CD4-positive, alpha-beta T cell treated with Interleukin-17A for 1 hour (primary cell): Measurements from ENCODE around the gene DYNLL1.
A peak's percentile ranks its signal among the peaks of the same experiment; 100 is the strongest.
"Not testable (repeated sequence)": the region's sequence is repeated elsewhere in the genome, so short reads cannot be mapped to it uniquely, and the experiment has no call there.

Experiments
- DNase-seq: peaks from one replicate; pipeline ENCODE4 v3.0.0-alpha.2; 2020

The DYNLL1 gene

DNA sequence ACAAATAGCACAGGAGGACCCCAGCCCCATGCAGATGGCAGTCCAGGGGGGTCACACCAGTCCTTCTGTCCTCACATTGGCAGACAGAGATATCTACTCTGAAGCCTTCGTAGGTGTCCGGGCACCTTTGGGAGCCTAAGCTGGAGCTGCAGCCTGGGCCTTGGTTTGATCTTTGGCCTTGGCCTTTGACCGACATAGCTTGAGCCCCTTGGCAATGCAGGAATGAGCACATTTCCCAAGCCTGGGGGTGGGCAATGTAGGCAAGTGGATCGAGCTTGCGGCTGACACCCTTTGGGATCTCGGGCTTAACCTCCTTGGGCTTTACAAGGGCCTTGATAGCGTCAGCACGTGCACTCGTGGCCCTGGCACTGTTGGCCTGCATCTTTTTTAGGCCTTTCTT, 26.7 kb downstream of the DYNLL1 start:
- no peak for DNase-seq

GRCh38 chr12:120528861-120529525, 33.1 kb downstream of the DYNLL1 start, which contains the start of gene COQ5:
TSS of gene COQ5 (minus strand) at chr12:120529158. CDS start at chr12:120529141, 17 bp downstream.
- peak; percentile 90 for DNase-seq

- DNase-seq, result no peak
Measured at GRCh38 chr12:120529641-120530417, 33.9 kb downstream of the DYNLL1 start.

GRCh38 chr12:120530418-120530761, 34.5 kb downstream of the DYNLL1 start:
- not testable (repeated sequence) for DNase-seq

DNA sequence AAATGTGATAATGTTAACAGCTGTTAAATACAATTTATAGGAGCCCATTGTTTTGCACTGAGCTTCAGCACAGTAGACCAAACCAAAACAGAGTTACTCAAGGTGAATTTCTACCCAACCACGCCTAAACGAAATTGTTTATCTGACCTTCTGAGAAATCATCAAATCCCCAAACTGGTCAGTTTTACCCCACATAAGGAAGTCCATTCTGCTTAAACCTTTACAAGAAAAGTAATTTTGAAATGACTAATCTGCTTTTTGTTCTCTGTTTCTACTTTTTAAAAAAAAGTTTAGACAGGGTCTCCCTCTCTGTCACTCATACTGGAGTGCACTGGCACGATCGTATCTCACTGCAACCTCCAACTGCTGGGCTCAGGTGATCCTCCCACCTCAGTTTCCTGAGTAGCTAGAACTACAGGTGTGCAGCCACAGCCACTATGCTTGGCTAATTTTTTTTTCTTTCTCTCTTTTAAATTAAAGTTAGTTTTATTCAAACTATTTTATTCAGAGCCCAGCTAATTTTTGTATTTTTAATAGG, 36.9 kb downstream of the DYNLL1 start:
- DNase-seq, result peak; percentile 22

DNA sequence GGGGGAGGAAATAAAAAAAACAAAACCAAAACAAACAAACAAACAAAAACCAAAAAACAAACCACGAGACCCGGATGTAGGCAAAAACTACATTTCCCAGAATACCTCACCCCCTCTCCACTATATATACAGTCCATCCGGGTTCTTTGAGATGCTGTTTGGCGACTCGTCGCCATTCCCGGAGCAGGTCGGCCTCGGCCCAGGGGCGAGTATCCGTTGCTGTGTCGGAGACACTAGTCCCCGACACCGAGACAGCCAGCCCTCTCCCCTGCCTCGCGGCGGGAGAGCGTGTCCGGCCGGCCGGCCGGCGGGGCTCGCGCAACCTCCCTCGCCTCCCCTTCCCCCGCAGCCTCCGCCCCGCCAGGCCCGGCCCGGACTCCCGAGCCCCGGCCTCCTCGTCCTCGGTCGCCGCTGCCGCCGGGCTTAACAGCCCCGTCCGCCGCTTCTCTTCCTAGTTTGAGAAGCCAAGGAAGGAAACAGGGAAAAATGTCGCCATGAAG, 38.3 kb downstream of the DYNLL1 start, which contains the start of gene RNF10:
RNF10 (plus strand) TSS at position 154 of the 500 bp plus-strand sequence. CDS start 456 bp downstream, outside the sequence.
- peak; percentile 93 for DNase-seq

DNA sequence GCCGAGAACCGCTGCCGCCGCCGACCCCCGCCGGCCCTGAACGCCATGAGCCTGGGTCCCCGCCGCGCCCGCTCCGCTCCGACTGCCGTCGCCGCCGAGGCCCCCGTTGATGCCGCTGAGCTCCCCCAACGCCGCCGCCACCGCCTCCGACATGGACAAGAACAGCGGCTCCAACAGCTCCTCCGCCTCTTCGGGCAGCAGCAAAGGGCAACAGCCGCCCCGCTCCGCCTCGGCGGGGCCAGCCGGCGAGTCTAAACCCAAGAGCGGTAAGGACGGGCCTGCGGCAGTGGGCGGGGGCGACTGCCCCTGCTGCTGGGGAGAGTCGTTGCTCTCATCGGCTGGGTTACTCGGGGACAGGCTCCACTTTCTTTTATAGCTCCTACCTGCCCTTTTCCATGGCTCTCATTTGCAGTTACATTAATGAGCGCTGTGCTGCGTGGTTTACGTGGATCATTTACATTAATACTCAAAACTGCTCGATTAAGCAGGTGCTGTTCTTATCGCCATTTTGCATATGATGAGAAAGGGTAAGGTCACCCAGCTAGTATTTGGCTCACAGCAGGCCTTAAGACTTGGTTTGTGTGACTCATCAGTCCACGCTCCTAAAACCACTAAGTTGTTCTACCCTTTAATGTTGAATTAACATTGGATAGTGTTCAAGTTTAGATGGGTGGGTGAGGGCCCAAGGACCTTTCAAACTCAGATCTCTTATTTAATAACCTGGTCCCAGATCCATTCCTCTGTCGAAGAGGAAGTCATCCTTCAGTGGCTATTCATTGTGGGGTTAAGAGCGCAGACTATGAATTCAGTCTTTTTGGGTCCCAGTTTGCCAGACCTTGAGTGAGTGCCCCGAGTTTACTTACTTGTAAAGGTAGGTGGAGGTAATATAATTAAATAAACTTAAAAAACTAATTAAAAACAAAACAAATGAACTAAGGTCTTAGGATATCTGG, 39.1 kb downstream of the DYNLL1 start:
- peak; percentile 65 for DNase-seq

GRCh38 chr12:120536064-120536791, 40.3 kb downstream of the DYNLL1 start:
- DNase-seq, result peak; percentile 62

- DNase-seq, result no peak
Measured at GRCh38 chr12:120537856-120538220, 41.9 kb downstream of the DYNLL1 start.

DNA sequence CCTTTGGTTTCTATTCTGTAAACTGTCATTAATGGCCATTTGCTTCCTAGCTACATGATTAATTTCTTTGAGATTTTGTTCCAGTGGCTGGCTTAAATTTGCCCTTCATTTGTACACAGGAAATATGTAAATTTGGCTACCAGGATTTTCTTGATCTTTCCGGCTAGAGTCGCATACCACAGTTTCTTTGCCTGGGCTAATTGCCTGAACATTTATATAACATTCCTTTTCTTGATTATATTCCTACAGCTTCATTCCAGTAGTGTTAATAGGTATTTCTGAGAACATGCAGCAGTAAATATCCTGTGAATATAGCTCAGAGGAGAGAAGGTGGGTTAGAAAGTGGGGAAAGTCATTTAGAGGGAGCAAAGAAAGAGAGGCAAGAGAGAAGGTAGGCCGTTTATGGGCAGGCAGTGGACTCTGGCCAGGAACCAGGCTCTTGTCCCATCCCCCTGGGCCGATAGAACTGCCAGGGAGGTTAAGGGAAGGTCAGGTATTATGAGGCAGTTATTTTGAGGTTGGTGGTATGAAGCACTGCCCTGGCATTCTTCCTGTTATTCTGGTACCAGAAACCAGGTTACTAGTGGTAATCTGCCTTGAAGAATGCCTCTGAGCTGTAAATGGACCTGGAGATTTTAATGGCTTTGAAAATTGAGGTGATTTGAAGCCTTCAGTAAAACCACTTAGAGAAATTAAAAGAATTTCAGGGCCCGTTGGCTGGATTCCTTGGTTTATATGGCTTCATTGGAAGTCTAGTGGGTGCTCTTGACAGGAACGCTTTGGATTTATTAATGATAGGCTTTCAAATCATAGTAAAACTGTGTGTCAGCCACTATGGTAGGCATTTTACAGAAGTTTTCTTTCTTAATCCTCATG, 42.6 kb downstream of the DYNLL1 start:
- DNase-seq, result peak; percentile 15

- no peak for DNase-seq
Measured at GRCh38 chr12:120539303-120539702, 43.4 kb downstream of the DYNLL1 start.

DNA sequence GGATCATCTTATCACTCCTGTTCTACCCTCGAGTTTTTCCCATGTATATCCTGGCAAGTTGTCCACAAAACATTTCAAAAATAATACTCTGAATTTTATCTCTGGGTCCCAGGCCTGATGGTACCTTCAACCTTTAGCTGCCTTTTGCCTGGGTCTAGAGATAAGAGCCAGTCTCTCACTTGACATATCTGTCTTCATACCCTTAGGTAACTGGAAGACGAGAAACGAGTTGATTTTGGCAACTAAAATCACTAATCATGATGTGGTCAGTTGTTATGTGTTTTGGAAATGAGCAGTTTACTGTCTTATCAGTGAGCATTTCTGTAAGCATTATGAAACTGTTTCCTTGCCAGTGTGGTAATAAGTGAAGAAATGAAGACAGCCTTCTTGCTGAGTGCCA, 44.5 kb downstream of the DYNLL1 start:
- DNase-seq, result no peak

GRCh38 chr12:120542166-120542565, 46.3 kb downstream of the DYNLL1 start:
- no peak for DNase-seq

DNA sequence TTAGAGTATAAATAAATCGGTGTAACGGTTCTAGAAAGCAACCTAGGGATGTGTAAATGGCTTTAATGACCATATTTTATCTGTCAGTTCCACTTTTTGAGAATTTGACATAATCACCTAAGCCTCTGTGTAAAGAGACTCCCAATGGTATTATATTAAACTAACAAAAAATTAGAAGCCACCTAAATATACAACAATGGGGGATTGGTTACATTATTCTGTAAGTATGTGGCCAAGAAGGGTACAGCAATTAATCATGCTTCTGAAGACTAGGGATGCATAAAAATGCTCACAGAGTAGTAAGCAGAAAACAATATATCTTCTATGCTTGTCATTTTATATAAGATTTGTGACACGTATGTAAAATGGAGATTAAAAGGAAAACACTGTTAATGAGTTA, 48.8 kb downstream of the DYNLL1 start:
- no peak for DNase-seq

DNA sequence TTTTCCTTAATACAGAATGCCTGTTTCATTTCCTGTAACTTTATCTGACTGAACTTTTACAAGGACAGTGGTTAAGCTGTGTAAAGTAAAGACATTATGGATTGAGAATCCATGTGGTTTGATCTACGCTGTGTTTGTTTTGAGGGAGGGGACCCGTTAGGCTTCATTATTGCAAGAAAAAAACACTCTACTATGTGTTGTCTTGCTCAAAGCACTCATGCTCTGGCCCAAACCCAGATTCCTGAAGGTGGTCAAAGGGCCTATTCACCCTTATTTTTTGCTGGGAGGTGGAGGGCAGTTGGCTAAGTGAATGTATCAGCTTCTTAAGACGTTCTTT, 50.1 kb downstream of the DYNLL1 start:
- DNase-seq, result no peak
